B cell (primary cell): ENCODE results near the gene PCDH1. TPM values are rescaled to one million over a fixed set of nuclear protein-coding genes. Genes with fewer than 3 reads are reported as not detected.

ENCODE experiments used
- ATAC-seq: fragments of 200-7000 bp; cut with Tn5 transposase; one replicate; pipeline ENCODE4 v1.10.0; 2021; ENCODE audit warnings: low read depth, mild to moderate bottlenecking, moderate number of reproducible peaks, moderate library complexity
- CTCF ChIA-PET: fragments of 350-600 bp; sonication (Branson Sonifier 250); formaldehyde crosslinking; loops from one replicate; lab custom pipeline; 2021; ENCODE audit warnings: antibody characterized with exemption, inconsistent platforms; lab: Charles Lee
- POLR2A ChIA-PET: fragments of 350-600 bp; sonication (Branson Sonifier 250); formaldehyde crosslinking; loops from one replicate; lab custom pipeline; 2021; ENCODE audit warnings: antibody characterized with exemption; lab: Charles Lee
- DNase-seq: peaks from one replicate; pipeline ENCODE4 v3.0.0; 2013
- H2AFZ ChIP-seq: 2 replicates; pipeline ENCODE4 v1.6.1; 2012; ENCODE audit warnings: mild to moderate bottlenecking, low read depth, low read length; ENCODE audit not compliant: insufficient read depth, poor library complexity, severe bottlenecking
- H3K27ac ChIP-seq, 2 donors: 1 replicate in 1 of 2; 2 replicates in 1 of 2; pipeline ENCODE4 v1.5.1; 2012 to 2013; ENCODE audit warnings: low read length in 2 of 2, mild to moderate bottlenecking in 2 of 2, moderate library complexity in 1 of 2
- H3K27me3 ChIP-seq, 4 experiments: fragments of 200-600 bp in 1 of 4; sonication (generic) in 1 of 4; replicated peaks in 1 of 4; 1 replicate in 2 of 4; 2 replicates in 2 of 4; pipeline versions ENCODE4 v1.6.1 to v1.7.0; 2013 to 2016; ENCODE audit warnings: low read length in 3 of 4, mild to moderate bottlenecking in 2 of 4, mixed read lengths in 1 of 4, moderate library complexity in 1 of 4; ENCODE audit not compliant: insufficient read depth in 4 of 4, control insufficient read depth in 3 of 4; ENCODE audit errors: control extremely low read depth in 1 of 4
- H3K36me3 ChIP-seq, 2 experiments: replicated peaks in 1 of 2; 1 replicate in 1 of 2; 2 replicates in 1 of 2; pipeline versions ENCODE4 v1.6.1 to v1.7.1; 2013; ENCODE audit warnings: low read length in 1 of 2; ENCODE audit not compliant: insufficient read depth in 2 of 2, control insufficient read depth in 1 of 2; ENCODE audit errors: control extremely low read depth in 1 of 2, extremely low read depth in 1 of 2
- H3K4me1 ChIP-seq, 2 donors: fragments of 200-600 bp in 1 of 2; sonication (generic) in 1 of 2; 1 replicate in 1 of 2; 2 replicates in 1 of 2; pipeline versions ENCODE4 v1.5.1 to v1.6.1; 2013 to 2017; ENCODE audit warnings: low read length in 2 of 2; ENCODE audit not compliant: control insufficient read depth in 2 of 2, insufficient read depth in 2 of 2
- H3K4me2 ChIP-seq: replicated peaks from 2 replicates; pipeline ENCODE3; 2012; ENCODE audit warnings: mild to moderate bottlenecking, low read depth, low read length; ENCODE audit not compliant: poor library complexity, severe bottlenecking
- H3K4me3 ChIP-seq, 5 experiments: fragments of 200-600 bp in 1 of 5; sonication (generic) in 1 of 5; 1 replicate in 3 of 5; 2 replicates in 2 of 5; pipeline versions ENCODE4 v1.5.1 to v1.7.0; 2011 to 2016; ENCODE audit warnings: low read length in 4 of 5, mild to moderate bottlenecking in 4 of 5, low read depth in 2 of 5, control low read depth in 1 of 5, moderate library complexity in 1 of 5; ENCODE audit not compliant: insufficient read depth in 1 of 5; ENCODE audit errors: control extremely low read depth in 1 of 5, extremely low read depth in 1 of 5
- H3K79me2 ChIP-seq: fragments of 200-600 bp; sonication (generic); one replicate; pipeline ENCODE4 v1.6.0; 2016; ENCODE audit warnings: low read length; ENCODE audit not compliant: control insufficient read depth, insufficient read depth
- H3K9ac ChIP-seq: fragments of 200-600 bp; sonication (generic); 2 replicates; pipeline ENCODE4 v1.6.1; 2017; ENCODE audit warnings: mild to moderate bottlenecking, low read length, moderate library complexity
- H3K9me3 ChIP-seq, 3 donors: one replicate each; pipeline versions ENCODE4 v1.6.1 to v1.7.1; 2013; ENCODE audit warnings: low read length in 2 of 3; ENCODE audit not compliant: control insufficient read depth in 2 of 3, insufficient read depth in 1 of 3; ENCODE audit errors: control extremely low read depth in 1 of 3
- H4K20me1 ChIP-seq: 2 replicates; pipeline ENCODE4 v1.6.0; 2012; ENCODE audit warnings: mild to moderate bottlenecking, low read length; ENCODE audit not compliant: insufficient read depth, control insufficient read depth, poor library complexity, severe bottlenecking
- H3K27ac Mint-ChIP-seq: one replicate; pipeline ENCODE4 v1.8.0; 2021; ENCODE audit warnings: mixed read lengths
- H3K27me3 Mint-ChIP-seq: one replicate; pipeline ENCODE4 v1.8.0; 2021; ENCODE audit warnings: mixed read lengths
- H3K4me1 Mint-ChIP-seq: one replicate; pipeline ENCODE4 v1.8.0; 2021; ENCODE audit warnings: mixed read lengths
- H3K4me3 Mint-ChIP-seq: one replicate; pipeline ENCODE4 v1.8.0; 2021; ENCODE audit warnings: mixed read lengths
- H3K9me3 Mint-ChIP-seq: one replicate; pipeline ENCODE4 v1.8.0; 2022; ENCODE audit warnings: mixed read lengths; ENCODE audit not compliant: insufficient read depth
- CTCF ChIP-seq: fragments of 200-600 bp; IDR thresholded peaks from one replicate; pipeline ENCODE4 v1.8.0; 2022; ENCODE audit warnings: antibody characterized with exemption, mild to moderate bottlenecking
- EZH2 ChIP-seq: IDR thresholded peaks from 2 replicates; pipeline ENCODE4 v1.6.1; 2012; ENCODE audit warnings: borderline replicate concordance, low read depth, mild to moderate bottlenecking, moderate library complexity, low read length; ENCODE audit not compliant: insufficient read depth, poor library complexity, severe bottlenecking
- WGBS: methylation state at CpG from one replicate; pipeline ENCODE4 v1.1.5; 2013; ENCODE audit warnings: missing lambda C conversion rate; ENCODE audit not compliant: insufficient coverage; 5-methylcytosine and 5-hydroxymethylcytosine counted together
- intact Hi-C: fragments of 100-400 bp; cut with micrococcal nuclease; formaldehyde crosslinking; loops from one replicate; pipeline ENCODE4 v1.10.0; 2022
- polyA plus RNA-seq: library from polyadenylated mRNA; depleted of rRNA; stranded (reverse); fragments of >200 nt; gene quantifications from 2 replicates; pipeline ENCODE4 v1.2.3, GENCODE V29; 2012
- total RNA-seq, 2 donors: library from RNA; stranded (reverse); fragments of 120-200 nt in 1 of 2; gene quantifications; 1 replicate in 1 of 2; 2 replicates in 1 of 2; pipeline versions ENCODE4 v1.2.3 to v1.2.4, GENCODE V29; 2013 to 2022

PCDH1 gene
- total and polyA plus RNA-seq, 2 donors (not counting 1 experiment from before 2014, with no cell fraction given): 0.06 TPM; not detected in 1

GRCh38 chr5:141902015-141902814, 24.0 kb upstream of the PCDH1 start:
- Histone ChIP-seq H4K20me1 (no peaks in the 10 kb centered on the region), H3K79me2 (no peaks in the 10 kb centered on the region), H3K9me3 (peaks cover 0 to 2% (median 2%) of the 10 kb centered on the region in 3 donors), H3K27ac (no peak overlapping the region), H2AFZ (no peak overlapping the region), H3K27me3 (peaks cover 0 to 2% (median 0%) of the 10 kb centered on the region in 4 experiments), H3K4me1 (no peaks in the 10 kb centered on the region), H3K4me2 (no peak overlapping the region), H3K36me3 (no peaks in the 10 kb centered on the region), H3K9ac (no peak overlapping the region), H3K4me3 (no peak overlapping the region)
- no peak overlapping the region for H3K4me3 Mint-ChIP-seq
- H3K27me3 Mint-ChIP-seq: peaks cover 25% of the 10 kb centered on the region
- TF ChIP-seq CTCF: no peak
- TF ChIP-seq EZH2: no peak
- no peak for ATAC-seq
- no peaks in the 10 kb centered on the region for H3K9me3 Mint-ChIP-seq
- no peaks in the 10 kb centered on the region for H3K4me1 Mint-ChIP-seq
- 89% methylated on average over 2 of the region's 5 CpGs for WGBS
- POLR2A ChIA-PET: no interaction called here
- DNase-seq: no peak
- CTCF ChIA-PET: interaction anchor here (0.9 to 1.1 kb wide), 2 partner anchors 13 to 201 kb away, joined by 3 read pairs; no protein-coding TSS in a partner anchor
- no peak overlapping the region for H3K27ac Mint-ChIP-seq
- intact Hi-C loops: no loop called here

GRCh38 chr5:141898448-141899049, 20.3 kb upstream of the PCDH1 start:
- Histone ChIP-seq H3K27me3 (peaks cover 0 to 4% (median 0%) of the 10 kb centered on the region in 4 experiments), H2AFZ (no peak overlapping the region), H4K20me1 (no peaks in the 10 kb centered on the region), H3K4me1 (no peaks in the 10 kb centered on the region), H3K4me2 (no peak overlapping the region), H3K27ac (no peak overlapping the region), H3K9ac (no peak overlapping the region), H3K4me3 (no peak overlapping the region), H3K36me3 (no peaks in the 10 kb centered on the region), H3K9me3 (no peaks in the 10 kb centered on the region), H3K79me2 (no peaks in the 10 kb centered on the region)
- Mint-ChIP-seq H3K4me3 (no peak overlapping the region), H3K9me3 (no peaks in the 10 kb centered on the region), H3K27me3 (peaks cover 36% of the 10 kb centered on the region), H3K4me1 (no peaks in the 10 kb centered on the region), H3K27ac (no peak overlapping the region)
- no peak for TF ChIP-seq EZH2
- no peak for TF ChIP-seq CTCF
- WGBS: 67% methylated on average over 1 of the region's 2 CpGs
- CTCF ChIA-PET: interaction anchor here (1.4 kb wide), 1 partner anchor 20 kb away, joined by 4 read pairs; no protein-coding TSS in a partner anchor
- no peak for DNase-seq
- intact Hi-C loops: no loop called here
- no peak for ATAC-seq
- POLR2A ChIA-PET: no interaction called here
